Spleen (tissue), 7 donors: ENCODE measurements around the gene OGG1.

Experiments used
- POLR2A ChIP-seq, 3 donors: fragments of 450-650 bp; IDR thresholded peaks; one replicate each; pipeline ENCODE4 v1.5.1; 2017; ENCODE audit warnings: antibody characterized with exemption in 3 of 3, mild to moderate bottlenecking in 1 of 3
- POLR2AphosphoS5 ChIP-seq, 3 donors: sonication (generic); formaldehyde crosslinking; IDR thresholded peaks; one replicate each; pipeline ENCODE4 v1.5.1; 2017; ENCODE audit warnings: antibody characterized with exemption in 3 of 3
- TF ChIP-seq, protein P1 (sequence below), 11 experiments: fragments of 200-600 bp in 7 of 11; fragments of 450-650 bp in 4 of 11; sonication (generic) in 4 of 11; IDR thresholded peaks in 8 of 11; conservative IDR thresholded peaks in 3 of 11; 1 replicate in 7 of 11; 2 replicates in 4 of 11; pipeline versions ENCODE4 v1.4.0 to v1.8.0; 2016 to 2021; ENCODE audit warnings: antibody characterized with exemption in 11 of 11, inconsistent platforms in 4 of 11, mild to moderate bottlenecking in 1 of 11
- donor health status: DM: no; HTN: no; CAD: no; lungs with moderate emphysema.
- donor health status: DM: no; HTN: no; CAD: no.
- donor health status: DM: no; HTN: no; CAD: no.

- TF ChIP-seq, protein P1, sequence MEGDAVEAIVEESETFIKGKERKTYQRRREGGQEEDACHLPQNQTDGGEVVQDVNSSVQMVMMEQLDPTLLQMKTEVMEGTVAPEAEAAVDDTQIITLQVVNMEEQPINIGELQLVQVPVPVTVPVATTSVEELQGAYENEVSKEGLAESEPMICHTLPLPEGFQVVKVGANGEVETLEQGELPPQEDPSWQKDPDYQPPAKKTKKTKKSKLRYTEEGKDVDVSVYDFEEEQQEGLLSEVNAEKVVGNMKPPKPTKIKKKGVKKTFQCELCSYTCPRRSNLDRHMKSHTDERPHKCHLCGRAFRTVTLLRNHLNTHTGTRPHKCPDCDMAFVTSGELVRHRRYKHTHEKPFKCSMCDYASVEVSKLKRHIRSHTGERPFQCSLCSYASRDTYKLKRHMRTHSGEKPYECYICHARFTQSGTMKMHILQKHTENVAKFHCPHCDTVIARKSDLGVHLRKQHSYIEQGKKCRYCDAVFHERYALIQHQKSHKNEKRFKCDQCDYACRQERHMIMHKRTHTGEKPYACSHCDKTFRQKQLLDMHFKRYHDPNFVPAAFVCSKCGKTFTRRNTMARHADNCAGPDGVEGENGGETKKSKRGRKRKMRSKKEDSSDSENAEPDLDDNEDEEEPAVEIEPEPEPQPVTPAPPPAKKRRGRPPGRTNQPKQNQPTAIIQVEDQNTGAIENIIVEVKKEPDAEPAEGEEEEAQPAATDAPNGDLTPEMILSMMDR (IDR thresholded peaks at IDR 0.05 in 8 of 11, conservative IDR thresholded peaks at IDR 0.05 in 3 of 11), result peak in 1 of 11 experiments; percentile 12
- TF ChIP-seq POLR2AphosphoS5 (IDR thresholded peaks at IDR 0.05) (no peak), POLR2A (IDR thresholded peaks at IDR 0.05) (no peak)
Observed at GRCh38 chr3:9749296-9749644, 482 bp upstream of the OGG1 start.
